HG03378 (cell line): ENCODE data around the gene DLG2.
"Not testable (repeated sequence)": the region's sequence is repeated elsewhere in the genome, so short reads cannot be mapped to it uniquely, and the experiment has no call there.

Experiments
- ATAC-seq: cut with Tn5 transposase; IDR thresholded peaks from one replicate; pipeline ENCODE4 v1.9.1; 2021; ENCODE audit warnings: mild to moderate bottlenecking, moderate library complexity; ENCODE audit not compliant: unreplicated experiment

The DLG2 gene

DNA sequence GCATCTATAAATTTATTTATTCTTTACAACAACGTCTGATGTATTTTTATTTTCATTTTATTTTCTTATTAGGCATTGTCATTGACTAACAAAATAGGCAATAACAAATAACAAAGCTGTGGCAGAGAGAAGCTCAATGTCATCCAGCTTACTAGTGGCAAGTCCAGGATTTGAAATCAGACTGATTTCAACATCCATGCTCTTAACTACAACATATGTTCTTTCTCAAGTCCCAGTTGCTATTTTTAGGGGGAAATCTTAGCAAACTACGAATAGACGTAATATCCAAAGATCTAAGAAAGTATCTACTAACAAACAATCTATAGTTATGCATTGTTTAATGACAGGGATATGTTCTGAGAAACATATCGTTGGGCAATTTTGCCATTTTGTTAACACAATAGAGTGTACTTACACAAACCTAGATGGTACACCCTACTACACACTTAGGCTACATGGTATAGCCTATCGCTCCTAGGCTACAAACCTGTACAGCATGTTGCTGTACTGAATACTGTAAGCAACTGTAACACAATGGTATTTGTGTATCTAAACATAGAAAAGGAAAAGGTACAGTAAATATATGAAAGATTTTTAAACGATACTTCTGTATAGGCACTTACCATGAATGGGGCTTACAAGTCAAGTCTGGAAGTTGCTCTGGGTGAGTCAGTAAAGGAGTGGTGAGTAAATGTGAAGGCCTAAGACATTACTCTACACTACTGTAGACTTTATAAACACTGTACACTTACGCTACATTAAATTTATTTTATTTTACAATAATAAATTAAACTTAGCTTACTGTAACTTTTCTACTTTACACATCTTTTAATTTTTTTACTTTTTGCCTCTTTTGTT lies 151.3 kb downstream of the DLG2 start:
- no peak for ATAC-seq

GRCh38 chr11:85472953-85473352 lies 154.2 kb downstream of the DLG2 start:
- no peak for ATAC-seq

DNA sequence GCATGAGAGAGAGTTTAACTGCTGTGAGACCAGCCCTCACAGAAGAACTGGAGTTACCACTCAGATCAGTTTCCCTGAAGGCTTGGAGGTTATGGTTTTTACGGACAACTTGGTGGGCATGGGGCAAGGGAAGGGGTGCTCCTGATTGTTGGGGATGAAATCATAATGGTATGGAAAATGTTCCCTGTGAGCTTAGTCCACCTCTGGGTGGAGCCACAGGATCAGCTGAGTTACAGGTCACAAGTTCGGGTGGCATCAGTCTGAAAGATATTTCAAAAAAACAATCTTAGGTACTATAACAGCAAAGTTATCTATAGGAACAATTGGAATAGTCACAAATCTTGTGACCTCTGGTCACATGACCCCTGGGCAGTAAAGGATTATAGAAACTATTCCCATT lies 162.9 kb downstream of the DLG2 start:
- no peak for ATAC-seq

DNA sequence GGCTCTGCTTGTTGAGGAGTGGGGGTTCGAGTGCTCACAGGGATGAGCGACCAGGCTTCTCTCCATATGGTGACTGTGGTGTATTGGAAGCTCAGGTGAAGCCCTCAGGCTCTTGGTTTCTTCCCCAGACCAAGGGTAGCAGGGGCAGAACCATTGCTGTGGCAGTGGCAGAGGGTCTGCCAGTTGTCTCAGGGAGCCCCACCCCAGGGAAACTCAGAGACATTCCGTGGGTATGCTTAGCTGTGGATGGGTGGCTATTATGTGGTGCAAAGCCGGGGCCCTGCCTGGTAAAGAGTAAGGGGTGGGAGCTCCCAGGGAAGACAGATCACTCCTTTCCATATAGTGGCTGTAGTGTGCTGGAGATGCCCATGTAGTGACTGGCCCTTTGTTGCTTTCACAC lies 167.8 kb downstream of the DLG2 start:
- ATAC-seq = no peak

DNA sequence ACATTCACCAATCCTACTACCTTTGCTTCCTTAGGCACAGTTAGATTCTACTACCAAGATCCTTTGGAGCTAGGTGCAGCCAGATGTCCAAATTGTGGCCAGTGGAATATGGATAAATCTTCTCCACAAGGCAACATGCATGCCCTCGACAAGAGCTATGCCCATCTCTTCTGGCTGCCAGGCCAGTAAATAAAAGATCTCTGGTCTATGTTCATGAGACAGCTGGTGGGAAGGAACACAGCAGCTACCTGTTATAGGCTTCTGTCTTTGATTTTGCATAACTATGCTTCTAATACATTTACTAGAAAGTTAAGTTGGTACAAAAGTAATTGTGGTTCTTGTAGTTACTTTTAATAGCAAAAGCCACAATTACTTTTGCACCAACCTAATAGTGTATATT lies 182.7 kb downstream of the DLG2 start:
- ATAC-seq = no peak

- no peak for ATAC-seq
Measured at GRCh38 chr11:85440273-85440672, 186.9 kb downstream of the DLG2 start.

DNA sequence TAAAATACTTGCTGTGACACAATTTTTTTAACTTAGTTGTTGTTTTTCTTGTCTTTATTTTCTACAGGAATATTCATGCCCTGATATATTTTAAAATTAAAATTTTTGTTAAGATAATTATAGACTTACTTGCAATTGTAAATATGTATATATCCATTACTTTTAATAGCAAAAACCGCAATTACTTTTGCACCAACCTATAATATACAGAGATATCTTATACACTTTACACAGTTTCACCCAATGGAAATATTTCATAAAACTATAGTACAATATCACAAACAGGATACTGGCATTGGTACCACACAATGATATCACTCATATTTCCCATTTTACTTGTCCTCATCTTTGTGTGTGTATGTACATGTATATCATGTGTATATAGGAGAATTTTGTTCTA lies 188.8 kb downstream of the DLG2 start:
- ATAC-seq = no peak

DNA sequence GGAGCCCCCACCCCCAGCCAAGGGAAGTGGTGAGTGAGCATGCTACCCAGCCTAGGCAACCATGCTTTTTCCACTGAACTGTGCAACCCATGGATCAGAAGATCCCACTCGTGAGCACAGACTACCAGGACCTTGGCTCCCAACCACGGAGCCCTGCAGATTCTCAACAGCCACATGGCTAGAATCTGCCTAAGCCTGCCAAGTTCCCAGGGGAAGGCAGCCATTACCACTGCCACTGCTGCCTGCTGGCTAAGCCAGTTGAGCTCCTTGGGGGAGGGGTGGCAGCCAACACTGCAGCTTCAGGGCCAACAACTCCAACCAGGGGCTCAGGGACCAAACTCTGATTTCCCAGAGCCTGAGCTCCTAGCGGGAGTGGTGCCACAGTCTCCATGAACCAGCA lies 195.8 kb downstream of the DLG2 start:
- no peak for ATAC-seq

DNA sequence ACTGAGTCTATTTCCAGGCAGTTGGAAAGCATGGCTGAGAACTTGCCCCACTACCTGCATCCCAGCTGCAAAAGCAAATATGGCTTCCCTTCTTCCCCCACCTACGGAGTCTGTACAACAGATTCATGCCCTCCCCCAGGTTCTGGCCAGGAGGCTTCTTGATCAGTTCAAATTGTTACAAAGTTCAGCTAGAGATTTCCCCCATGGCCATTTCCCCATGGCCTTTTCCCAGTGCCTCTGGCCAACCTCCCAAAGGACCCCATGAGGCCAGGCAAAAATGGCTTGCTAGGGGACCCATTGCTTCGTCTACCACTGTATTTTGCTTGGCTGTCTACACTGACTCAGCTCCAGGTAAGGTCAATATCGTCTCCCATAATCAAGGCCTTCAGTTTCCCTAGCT lies 203.3 kb downstream of the DLG2 start:
- ATAC-seq = no peak

- ATAC-seq = no peak
Measured at GRCh38 chr11:85423316-85423715, 203.8 kb downstream of the DLG2 start.

DNA sequence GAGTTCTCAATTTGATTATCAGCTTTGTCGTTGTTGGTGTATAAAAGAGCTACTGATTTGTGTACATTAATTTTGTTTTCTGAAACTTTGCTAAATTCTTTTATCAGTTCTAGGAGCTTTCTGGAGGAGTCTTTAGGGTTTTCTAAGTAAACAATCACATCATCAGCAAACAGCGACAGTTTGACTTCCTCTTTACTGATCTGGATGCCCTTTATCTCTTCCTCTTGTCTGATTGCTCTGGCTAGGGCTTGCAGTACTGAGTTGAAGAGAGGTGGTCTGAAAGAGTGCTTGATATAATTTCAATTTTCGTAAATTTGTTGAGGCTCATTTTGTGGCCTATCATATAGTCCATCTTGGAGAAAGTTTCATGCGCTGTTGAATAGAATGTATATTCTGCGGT lies 213.0 kb downstream of the DLG2 start:
- no peak for ATAC-seq

GRCh38 chr11:85407648-85408047 lies 219.5 kb downstream of the DLG2 start:
- ATAC-seq = no peak

DNA sequence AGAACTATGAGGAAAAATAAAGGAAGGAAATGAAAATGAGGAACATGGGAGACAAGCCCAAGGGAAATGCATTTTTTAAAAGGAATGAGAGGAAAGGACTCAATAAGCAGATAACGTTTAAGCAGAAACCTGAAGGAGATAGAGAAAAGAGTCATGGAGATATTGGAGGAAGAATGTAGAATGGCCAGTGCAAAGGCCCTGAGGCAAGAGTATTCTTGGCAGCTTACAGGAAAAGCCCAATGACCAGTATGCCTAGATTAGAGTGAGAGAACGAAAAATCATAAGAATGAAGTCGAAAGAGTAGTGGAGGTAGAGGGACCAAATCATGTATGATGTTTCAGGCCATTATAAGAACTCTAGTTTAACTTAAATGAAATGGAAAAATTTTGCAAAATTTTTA lies 220.3 kb downstream of the DLG2 start:
- ATAC-seq = no peak

- no peak for ATAC-seq
Measured at GRCh38 chr11:85406316-85406715, 220.8 kb downstream of the DLG2 start.

DNA sequence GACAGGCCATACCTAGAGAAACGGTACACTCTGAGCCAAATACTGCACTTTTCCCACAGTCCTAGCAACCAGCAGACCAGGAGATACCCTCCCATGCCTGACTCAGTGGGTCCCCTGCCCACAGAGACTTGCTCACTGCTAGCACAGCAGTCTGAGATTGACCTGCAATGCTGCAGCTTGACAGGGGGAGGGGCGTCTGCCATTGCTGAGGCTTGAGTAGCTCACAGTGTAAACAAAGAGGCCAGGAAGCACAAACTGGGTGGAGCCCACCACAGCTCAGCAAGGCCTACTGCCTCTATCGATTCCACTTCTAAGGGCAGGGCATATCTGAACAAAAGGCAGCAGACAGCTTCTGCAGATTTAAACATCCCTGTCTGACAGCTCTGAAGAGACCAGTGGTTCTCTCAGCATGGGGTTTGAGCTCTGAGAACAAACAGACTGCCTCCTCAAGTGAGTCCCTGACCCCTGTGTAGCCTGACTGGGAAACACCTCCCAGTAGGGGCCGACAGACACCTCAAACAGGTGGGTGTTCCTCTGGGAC lies 231.6 kb downstream of the DLG2 start:
- ATAC-seq = not testable (repeated sequence)

DNA sequence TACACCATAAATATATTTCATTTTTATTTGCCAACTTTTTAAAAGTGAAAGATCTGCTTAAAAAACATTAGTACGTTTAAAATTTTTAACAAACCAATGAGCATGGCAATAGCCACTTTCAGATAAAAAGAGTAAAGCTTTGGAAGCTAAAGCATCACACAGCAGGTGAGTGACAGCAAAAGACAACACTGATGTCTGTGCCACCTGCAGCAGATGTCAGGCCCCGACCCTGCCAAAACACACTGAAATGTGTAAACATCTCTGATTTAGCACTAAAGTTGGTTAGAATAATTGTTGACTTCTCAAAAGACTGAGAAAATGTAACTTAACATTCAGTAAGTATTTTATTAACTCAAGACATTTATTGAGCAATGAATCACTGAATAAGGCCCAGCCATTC lies 232.9 kb downstream of the DLG2 start:
- ATAC-seq = no peak

- ATAC-seq = no peak
Measured at GRCh38 chr11:85391141-85391540, 236.0 kb downstream of the DLG2 start.

DNA sequence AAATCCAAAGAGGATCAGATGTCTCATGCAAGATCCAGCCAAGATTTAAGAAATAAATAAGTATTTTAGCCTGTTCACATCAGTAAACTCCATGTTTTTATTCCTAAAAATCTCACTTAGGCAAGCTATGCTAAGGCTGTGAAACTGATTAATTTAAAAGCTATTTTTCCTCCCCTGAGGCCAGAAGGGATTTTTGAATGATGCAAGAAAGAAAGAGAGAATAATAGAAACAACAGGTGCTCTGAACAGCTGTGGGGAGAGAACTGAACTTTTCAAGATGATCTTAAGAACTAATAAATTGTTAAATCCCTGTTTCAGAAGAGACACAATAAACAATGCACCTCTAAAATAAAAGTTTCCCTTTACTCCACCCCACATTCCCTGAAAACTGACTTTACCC lies 241.6 kb downstream of the DLG2 start:
- no peak for ATAC-seq

GRCh38 chr11:85385111-85385510 lies 242.0 kb downstream of the DLG2 start:
- no peak for ATAC-seq

GRCh38 chr11:85379066-85379465 lies 248.1 kb downstream of the DLG2 start:
- no peak for ATAC-seq

GRCh38 chr11:85377901-85378300 lies 249.2 kb downstream of the DLG2 start:
- ATAC-seq = no peak

DNA sequence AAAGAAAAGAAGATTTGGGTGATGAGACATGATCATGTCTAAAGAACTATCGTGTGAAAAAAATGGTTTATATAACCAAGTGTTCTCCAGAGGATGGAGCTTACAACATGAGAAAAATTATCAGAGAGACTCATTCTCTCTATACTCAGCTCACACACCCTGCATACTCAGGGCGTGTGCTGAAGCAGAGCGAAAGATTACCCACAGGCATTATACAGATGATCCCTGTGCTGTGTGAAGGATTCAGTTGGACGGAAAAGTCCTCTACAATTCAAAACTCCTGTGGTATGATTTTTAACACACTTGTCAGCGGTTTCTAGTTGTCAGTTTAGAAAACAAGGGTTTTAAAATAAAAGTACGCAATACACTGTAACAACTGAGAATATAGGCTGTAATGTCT lies 267.3 kb downstream of the DLG2 start:
- no peak for ATAC-seq

GRCh38 chr11:85355921-85356320 lies 271.2 kb downstream of the DLG2 start:
- no peak for ATAC-seq
